ENCODE results near the gene RGS4. TPM values are rescaled to one million over a fixed set of nuclear protein-coding genes. Genes with fewer than 3 reads are reported as not detected.

Gene RGS4
- total RNA-seq, 1 donor: 63.9 TPM

DNA sequence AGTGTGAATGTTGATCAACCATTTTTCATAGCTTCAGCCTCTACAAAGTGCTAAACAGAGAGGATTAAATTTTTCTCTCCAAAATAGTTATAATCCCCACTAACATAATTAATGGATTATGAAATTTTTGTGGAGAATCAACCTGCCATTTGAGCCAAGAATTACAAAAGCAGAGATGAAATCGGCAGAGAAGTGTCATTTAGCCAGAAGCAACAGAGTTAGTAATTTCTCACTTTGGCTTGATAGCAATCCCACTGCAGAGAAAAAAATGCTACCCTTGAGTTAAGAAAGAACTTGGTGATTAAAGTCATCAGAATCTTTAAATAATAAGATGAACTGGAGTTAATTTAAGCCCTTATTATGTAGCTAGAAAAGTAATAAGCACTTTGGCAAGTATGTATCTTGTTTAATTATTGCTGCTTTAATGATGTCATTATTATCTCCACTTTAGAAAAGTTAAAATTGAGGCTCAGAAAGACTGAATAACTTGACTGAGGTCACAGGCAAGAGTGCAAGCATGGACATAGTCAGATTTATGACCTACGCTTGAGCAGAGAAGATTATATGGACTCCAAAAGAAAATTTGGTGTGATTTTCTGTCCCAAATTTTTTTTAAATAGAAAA lies 37.3 kb downstream of the RGS4 start:
- H3K4me3 ChIP-seq (ENCODE audit: low read depth, low read length): no peak overlapping the region
- DNase-seq (ENCODE audit: low read depth): no peak
- no peak for TF ChIP-seq CTCF (IDR thresholded peaks at IDR 0.05; ENCODE audit: insufficient read depth, low read depth, low read length)

DNA sequence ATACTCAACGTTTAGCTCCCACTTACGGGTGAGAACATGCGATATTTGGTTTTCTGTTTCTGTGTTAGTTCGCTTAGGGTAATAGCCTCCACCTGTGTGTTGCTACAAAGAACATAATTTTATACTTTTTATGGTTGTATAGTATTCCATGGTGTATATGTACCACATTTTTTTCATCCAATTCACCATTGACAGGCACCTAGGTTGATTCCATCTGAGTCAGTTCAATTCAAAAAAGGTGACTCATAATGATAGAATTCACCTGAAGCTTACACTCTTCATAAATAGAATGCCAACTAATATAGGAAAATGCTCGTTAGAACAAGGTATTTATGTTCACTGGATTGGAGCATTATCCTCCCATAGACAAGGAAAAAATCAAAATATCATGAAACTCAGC lies 38.5 kb downstream of the RGS4 start:
- DNase-seq (ENCODE audit: low read depth): no peak
- H3K4me3 ChIP-seq (ENCODE audit: low read depth, low read length): no peak overlapping the region
- no peak for TF ChIP-seq CTCF (IDR thresholded peaks at IDR 0.05; ENCODE audit: insufficient read depth, low read depth, low read length)

- TF ChIP-seq CTCF (IDR thresholded peaks at IDR 0.05; ENCODE audit: insufficient read depth, low read depth, low read length): no peak
- DNase-seq (ENCODE audit: low read depth): no peak
Observed at GRCh38 chr1:163115887-163116286, 46.7 kb downstream of the RGS4 start.

DNA sequence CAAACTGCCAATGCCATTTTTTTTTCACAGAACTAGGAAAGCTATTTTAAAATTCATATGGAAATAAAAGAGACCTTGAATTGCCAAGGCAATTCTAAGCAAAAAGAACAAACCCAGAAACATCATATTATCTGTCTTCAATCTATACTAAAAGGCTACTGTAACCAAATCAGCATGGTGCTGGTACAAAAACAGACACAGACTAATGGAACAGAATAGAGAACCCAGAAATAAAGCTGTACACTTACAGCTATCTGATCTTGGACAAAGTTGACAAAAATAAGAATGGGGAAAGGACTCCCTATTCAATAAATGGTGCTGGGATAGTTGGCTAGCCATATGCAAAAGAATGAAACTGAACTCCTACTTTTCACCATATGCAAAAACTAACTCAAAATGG lies 50.5 kb downstream of the RGS4 start:
- H3K4me3 ChIP-seq (ENCODE audit: low read depth, low read length): no peak overlapping the region
- DNase-seq (ENCODE audit: low read depth): no peak
- TF ChIP-seq CTCF (IDR thresholded peaks at IDR 0.05; ENCODE audit: insufficient read depth, low read depth, low read length): no peak

More at GRCh38 chr1:163115887-163116286, 46.7 kb downstream of the RGS4 start:
- H3K4me3 ChIP-seq (ENCODE audit: low read depth, low read length): no peak overlapping the region

DNA sequence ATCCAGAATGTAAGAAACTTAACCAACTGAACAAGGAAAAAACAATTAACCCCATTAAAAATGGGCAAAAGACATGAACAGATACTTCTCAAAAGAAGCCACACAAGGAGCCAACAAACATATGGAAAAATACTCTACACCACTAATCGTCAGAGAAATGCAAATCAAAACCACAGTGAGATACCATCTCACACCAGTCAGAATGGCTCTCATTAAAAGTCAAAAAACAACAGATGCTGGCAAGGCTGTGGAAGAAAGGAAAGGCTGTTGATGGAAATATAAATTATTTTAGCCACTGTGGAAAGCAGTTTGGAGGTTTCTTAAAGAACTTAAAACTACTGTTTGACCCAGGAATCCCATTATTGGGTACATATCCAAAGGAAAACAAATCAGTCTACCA lies 51.2 kb downstream of the RGS4 start:
- TF ChIP-seq CTCF (IDR thresholded peaks at IDR 0.05; ENCODE audit: insufficient read depth, low read depth, low read length): no peak
- no peak for DNase-seq (ENCODE audit: low read depth)
- H3K4me3 ChIP-seq (ENCODE audit: low read depth, low read length): no peak overlapping the region

DNA sequence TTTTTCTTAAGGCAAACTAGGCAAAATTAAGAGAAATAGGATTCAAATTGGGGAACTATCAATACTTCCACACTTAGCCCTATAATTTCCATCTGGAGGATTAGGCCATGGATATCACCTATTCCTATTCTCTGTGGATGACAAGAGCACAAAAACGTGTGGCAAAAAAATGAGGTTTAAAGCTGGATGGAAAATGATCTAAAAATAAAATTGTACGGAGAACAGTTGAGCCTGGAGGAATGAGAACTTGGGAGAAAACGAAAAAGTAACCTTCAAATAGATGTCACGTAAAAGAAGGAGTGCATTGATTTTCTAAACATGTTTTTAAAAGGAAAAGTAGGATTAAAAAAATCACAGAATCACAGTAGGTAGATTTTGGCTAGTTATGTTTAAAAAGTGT lies 55.7 kb downstream of the RGS4 start:
- TF ChIP-seq CTCF (IDR thresholded peaks at IDR 0.05; ENCODE audit: insufficient read depth, low read depth, low read length): no peak
- H3K4me3 ChIP-seq (ENCODE audit: low read depth, low read length): no peak overlapping the region
- no peak for DNase-seq (ENCODE audit: low read depth)

Other genes starting within 250 kb of the RGS4 start
- gene CCDC190, start 208.2 kb upstream of the RGS4 start, total RNA-seq: 0.43 TPM in 1 of 2 replicates, not detected in the other
- 2.2 and 4.8 TPM in 2 replicates for gene RGS5, start 133.6 kb downstream of the RGS4 start, total RNA-seq

All from fibroblast of villous mesenchyme (primary cell).